B cell (primary cell): ENCODE results near the gene ASXL2.

Experiments
- CTCF ChIP-seq: fragments of 200-600 bp; IDR thresholded peaks from one replicate; pipeline ENCODE4 v1.8.0; 2022; ENCODE audit warnings: antibody characterized with exemption, mild to moderate bottlenecking
- EZH2 ChIP-seq: IDR thresholded peaks from 2 replicates; pipeline ENCODE4 v1.6.1; 2012; ENCODE audit warnings: borderline replicate concordance, low read depth, mild to moderate bottlenecking, moderate library complexity, low read length; ENCODE audit not compliant: insufficient read depth, poor library complexity, severe bottlenecking

GRCh38 chr2:25872134-25872533, 6.2 kb downstream of the ASXL2 start:
- no peak for TF ChIP-seq CTCF
- TF ChIP-seq EZH2 = no peak
